ENCODE data around the gene LDAH.
"Not testable (repeated sequence)": the region's sequence is repeated elsewhere in the genome, so short reads cannot be mapped to it uniquely, and the experiment has no call there.

- not testable (repeated sequence) for TF ChIP-seq ZNF704 (tag by site-specific recombination; IDR thresholded peaks at IDR 0.05); YY1 (tag by site-specific recombination; IDR thresholded peaks at IDR 0.05); ZNF530 (tag by site-specific recombination; IDR thresholded peaks at IDR 0.05; ENCODE audit: low read depth); ZNF792 (tag by site-specific recombination; IDR thresholded peaks at IDR 0.05); CTCF (tag by site-specific recombination; IDR thresholded peaks at IDR 0.05); ZNF138 (tag by site-specific recombination; IDR thresholded peaks at IDR 0.05; ENCODE audit: borderline replicate concordance); SP2 (tag by site-specific recombination; IDR thresholded peaks at IDR 0.05); ZNF274 (IDR thresholded peaks at IDR 0.05; ENCODE audit: low read length); ZNF274 (tag by site-specific recombination; IDR thresholded peaks at IDR 0.05; ENCODE audit: borderline replicate concordance); ZNF548 (tag by site-specific recombination; IDR thresholded peaks at IDR 0.05); ZNF837 (tag by site-specific recombination; IDR thresholded peaks at IDR 0.05); ZEB2 (tag by site-specific recombination; IDR thresholded peaks at IDR 0.05); HOXC10 (CRISPR knock-in tag; IDR thresholded peaks at IDR 0.05)
Measured at GRCh38 chr2:20716164-20716563, 106.7 kb downstream of the LDAH start.
